ACC112 (cell line): ENCODE data around the gene NTM.

Experiments
- H2AFZ ChIP-seq: fragments of 200-600 bp; sonication (generic); one replicate; pipeline ENCODE4 v1.6.0; 2017; ENCODE audit warnings: antibody characterized with exemption, low read length; ENCODE audit not compliant: unreplicated experiment
- H3K27ac ChIP-seq: fragments of 200-600 bp; sonication (generic); 2 replicates; pipeline ENCODE4 v1.5.1; 2014; ENCODE audit warnings: low read depth, mild to moderate bottlenecking, antibody characterized with exemption, low read length, moderate library complexity
- H3K27me3 ChIP-seq: fragments of 200-600 bp; sonication (generic); 2 replicates; pipeline ENCODE4 v1.6.1; 2014; ENCODE audit warnings: mild to moderate bottlenecking, antibody characterized with exemption, low read length, moderate library complexity, mixed read lengths; ENCODE audit not compliant: insufficient read depth
- H3K36me3 ChIP-seq: fragments of 200-600 bp; sonication (generic); 2 replicates; pipeline ENCODE4 v1.6.1; 2016; ENCODE audit warnings: mild to moderate bottlenecking, antibody characterized with exemption, low read length, moderate library complexity, mixed read lengths; ENCODE audit not compliant: insufficient read depth
- H3K4me1 ChIP-seq: fragments of 200-600 bp; sonication (generic); one replicate; pipeline ENCODE4 v1.6.1; 2016; ENCODE audit warnings: low read length, mixed read lengths; ENCODE audit not compliant: insufficient read depth, unreplicated experiment, control insufficient read depth
- H3K4me3 ChIP-seq: fragments of 200-600 bp; sonication (generic); 2 replicates; pipeline ENCODE4 v1.5.1; 2014; ENCODE audit warnings: mild to moderate bottlenecking, low read depth, low read length
- H3K79me2 ChIP-seq: fragments of 200-600 bp; sonication (generic); one replicate; pipeline ENCODE4 v1.6.0; 2016; ENCODE audit warnings: low read length; ENCODE audit not compliant: control insufficient read depth, unreplicated experiment, insufficient read depth

The NTM gene

GRCh38 chr11:132072044-132072857 lies 701.8 kb downstream of the NTM start:
- Histone ChIP-seq H3K36me3 (no peaks in the 10 kb centered on the region), H3K4me3 (peak overlapping the region; percentile 43), H3K79me2 (no peaks in the 10 kb centered on the region), H3K4me1 (peaks cover 27% of the 10 kb centered on the region), H3K27me3 (no peaks in the 10 kb centered on the region), H3K27ac (peak overlapping the region; percentile 99), H2AFZ (peak overlapping the region; percentile 26)

GRCh38 chr11:132072858-132073211 lies 702.4 kb downstream of the NTM start:
- peak overlapping the region; percentile 99 for H3K27ac ChIP-seq
- H3K36me3 ChIP-seq: no peaks in the 10 kb centered on the region
- no peaks in the 10 kb centered on the region for H3K79me2 ChIP-seq
- H3K4me3 ChIP-seq: peak overlapping the region; percentile 43
- H3K4me1 ChIP-seq: peaks cover 27% of the 10 kb centered on the region
- H2AFZ ChIP-seq: peak overlapping the region; percentile 26
- no peaks in the 10 kb centered on the region for H3K27me3 ChIP-seq

- H2AFZ ChIP-seq: peak overlapping the region; percentile 45
Observed at GRCh38 chr11:132073787-132074186, 703.4 kb downstream of the NTM start.

GRCh38 chr11:132075447-132075846 lies 705.0 kb downstream of the NTM start:
- Histone ChIP-seq H2AFZ (no peak overlapping the region), H3K4me1 (peaks cover 27% of the 10 kb centered on the region), H3K36me3 (no peaks in the 10 kb centered on the region), H3K27ac (no peak overlapping the region), H3K27me3 (no peaks in the 10 kb centered on the region), H3K79me2 (no peaks in the 10 kb centered on the region), H3K4me3 (no peak overlapping the region)

More at GRCh38 chr11:132073787-132074186, 703.4 kb downstream of the NTM start:
- H3K4me3 ChIP-seq: no peak overlapping the region
- H3K79me2 ChIP-seq: no peaks in the 10 kb centered on the region
- H3K36me3 ChIP-seq: no peaks in the 10 kb centered on the region
- peaks cover 27% of the 10 kb centered on the region for H3K4me1 ChIP-seq
- H3K27ac ChIP-seq: peak overlapping the region; percentile 99
- H3K27me3 ChIP-seq: no peaks in the 10 kb centered on the region

- H3K36me3 ChIP-seq: no peaks in the 10 kb centered on the region
- no peak overlapping the region for H3K4me3 ChIP-seq
Observed at GRCh38 chr11:132077416-132077815, 707.0 kb downstream of the NTM start.

GRCh38 chr11:132078264-132079076 lies 708.1 kb downstream of the NTM start:
- Histone ChIP-seq H3K79me2 (no peaks in the 10 kb centered on the region), H3K4me3 (no peak overlapping the region), H3K4me1 (peaks cover 4% of the 10 kb centered on the region), H2AFZ (no peak overlapping the region), H3K36me3 (no peaks in the 10 kb centered on the region), H3K27ac (no peak overlapping the region), H3K27me3 (no peaks in the 10 kb centered on the region)

More at GRCh38 chr11:132077416-132077815, 707.0 kb downstream of the NTM start:
- no peak overlapping the region for H3K27ac ChIP-seq
- H3K79me2 ChIP-seq: no peaks in the 10 kb centered on the region
- peaks cover 15% of the 10 kb centered on the region for H3K4me1 ChIP-seq
- no peaks in the 10 kb centered on the region for H3K27me3 ChIP-seq
- no peak overlapping the region for H2AFZ ChIP-seq

GRCh38 chr11:132080127-132080526 lies 709.7 kb downstream of the NTM start:
- Histone ChIP-seq H3K36me3 (peaks cover 2% of the 10 kb centered on the region; the same call in 1 of the 2 replicates), H3K79me2 (no peaks in the 10 kb centered on the region), H3K27ac (no peak overlapping the region), H3K27me3 (no peaks in the 10 kb centered on the region), H3K4me1 (no peaks in the 10 kb centered on the region), H3K4me3 (no peak overlapping the region), H2AFZ (no peak overlapping the region)

- Histone ChIP-seq H3K36me3 (peaks cover 4% of the 10 kb centered on the region; the same call in 1 of the 2 replicates), H3K27me3 (no peaks in the 10 kb centered on the region), H3K79me2 (no peaks in the 10 kb centered on the region), H3K27ac (no peak overlapping the region), H3K4me3 (no peak overlapping the region), H3K4me1 (no peaks in the 10 kb centered on the region), H2AFZ (no peak overlapping the region)
Observed at GRCh38 chr11:132082566-132082965, 712.2 kb downstream of the NTM start.

GRCh38 chr11:132084433-132084832 lies 714.0 kb downstream of the NTM start:
- H3K27me3 ChIP-seq: no peaks in the 10 kb centered on the region
- no peaks in the 10 kb centered on the region for H3K79me2 ChIP-seq

GRCh38 chr11:132087148-132087547 lies 716.7 kb downstream of the NTM start:
- Histone ChIP-seq H2AFZ (no peak overlapping the region), H3K4me3 (no peak overlapping the region), H3K79me2 (no peaks in the 10 kb centered on the region), H3K4me1 (no peaks in the 10 kb centered on the region), H3K27me3 (no peaks in the 10 kb centered on the region), H3K27ac (no peak overlapping the region), H3K36me3 (peaks cover 4% of the 10 kb centered on the region; the same call in 1 of the 2 replicates)

More at GRCh38 chr11:132084433-132084832, 714.0 kb downstream of the NTM start:
- H3K4me1 ChIP-seq: no peaks in the 10 kb centered on the region
- H3K27ac ChIP-seq: no peak overlapping the region
- no peak overlapping the region for H3K4me3 ChIP-seq
- peaks cover 4% of the 10 kb centered on the region; the same call in 1 of the 2 replicates for H3K36me3 ChIP-seq
- H2AFZ ChIP-seq: no peak overlapping the region
